Ectodermal cell (in vitro differentiated cells): ENCODE data around the gene KCTD19.

Experiments
- H3K27ac ChIP-seq: 2 replicates; pipeline ENCODE4 v1.7.0; 2013; ENCODE audit warnings: mild to moderate bottlenecking, low read depth, low read length; ENCODE audit not compliant: insufficient read depth, poor library complexity, severe bottlenecking
- H3K27me3 ChIP-seq: 2 replicates; pipeline ENCODE4 v1.7.0; 2013; ENCODE audit warnings: mild to moderate bottlenecking, low read length; ENCODE audit not compliant: insufficient read depth, control insufficient read depth, poor library complexity, severe bottlenecking
- H3K36me3 ChIP-seq: one replicate; pipeline ENCODE4 v1.7.0; 2013; ENCODE audit warnings: low read length; ENCODE audit not compliant: control insufficient read depth, insufficient read depth
- H3K4me1 ChIP-seq: one replicate; pipeline ENCODE4 v1.7.0; 2013; ENCODE audit warnings: low read length; ENCODE audit not compliant: control insufficient read depth, insufficient read depth
- H3K4me3 ChIP-seq: 2 replicates; pipeline ENCODE4 v1.7.0; 2013; ENCODE audit warnings: low read depth, low read length, control low read depth; ENCODE audit not compliant: insufficient read depth
- H3K9me3 ChIP-seq: 2 replicates; pipeline ENCODE4 v1.7.0; 2013; ENCODE audit warnings: mild to moderate bottlenecking, low read length, moderate library complexity; ENCODE audit not compliant: control insufficient read depth
- WGBS, 2 experiments: methylation state at CpG; one replicate each; pipeline ENCODE4 v1.1.7; 2013; ENCODE audit warnings: missing lambda C conversion rate in 2 of 2; 5-methylcytosine and 5-hydroxymethylcytosine counted together

Gene KCTD19

GRCh38 chr16:67250045-67250327 lies 76.6 kb downstream of the KCTD19 start:
- Histone ChIP-seq H3K27me3 (peaks cover 40% of the 10 kb centered on the region), H3K9me3 (no peaks in the 10 kb centered on the region), H3K4me3 (no peak overlapping the region), H3K36me3 (no peaks in the 10 kb centered on the region), H3K27ac (no peak overlapping the region), H3K4me1 (peaks cover 29% of the 10 kb centered on the region)
- whole genome bisulfite sequencing, 2 experiments: 68 to 70% methylated on average over 4 of the region's 4 CpGs

GRCh38 chr16:67249178-67250044 lies 77.1 kb downstream of the KCTD19 start:
- 16% methylated on average over 21 of the region's 22 CpGs for WGBS, 2 experiments
- peaks cover 40% of the 10 kb centered on the region for H3K27me3 ChIP-seq
- peak overlapping the region; percentile 63 for H3K4me3 ChIP-seq
- H3K9me3 ChIP-seq: no peaks in the 10 kb centered on the region
- H3K27ac ChIP-seq: no peak overlapping the region
- H3K36me3 ChIP-seq: no peaks in the 10 kb centered on the region
- H3K4me1 ChIP-seq: peaks cover 30% of the 10 kb centered on the region

- peak within 1 kb of the TSS; percentile 63 for H3K4me3 ChIP-seq
- H3K36me3 ChIP-seq: no peaks in the 10 kb centered on the region
- H3K27me3 ChIP-seq: peaks cover 40% of the 10 kb centered on the region
- 0 to 1% methylated on average over 75 of the region's 75 CpGs for WGBS, 2 experiments
- peaks cover 30% of the 10 kb centered on the region for H3K4me1 ChIP-seq
- H3K9me3 ChIP-seq: no peaks in the 10 kb centered on the region
- H3K27ac ChIP-seq: no peak within 1 kb of the TSS
These were observed 78.0 kb downstream of the KCTD19 start, which contains the start of gene SLC9A5 for GRCh38 chr16:67248401-67249177. Gene SLC9A5 (plus strand): TSS chr16:67248979. CDS start chr16:67249015, 36 bp downstream.

GRCh38 chr16:67248073-67248400 lies 78.5 kb downstream of the KCTD19 start:
- Histone ChIP-seq H3K36me3 (no peaks in the 10 kb centered on the region), H3K27me3 (peaks cover 40% of the 10 kb centered on the region), H3K4me1 (peaks cover 30% of the 10 kb centered on the region), H3K4me3 (peak overlapping the region; percentile 63), H3K27ac (no peak overlapping the region), H3K9me3 (no peaks in the 10 kb centered on the region)
- WGBS, 2 experiments: 11 to 12% methylated on average over 7 of the region's 7 CpGs

GRCh38 chr16:67247192-67248072 lies 79.1 kb downstream of the KCTD19 start, which contains the start of gene FHOD1:
Gene FHOD1 (minus strand): TSS chr16:67247481. CDS start chr16:67247410, 71 bp downstream.
- 0 to 1% methylated on average over 60 of the region's 60 CpGs for WGBS, 2 experiments
- Histone ChIP-seq H3K4me1 (peaks cover 30% of the 10 kb centered on the region), H3K36me3 (no peaks in the 10 kb centered on the region), H3K27ac (peak within 1 kb of the TSS; percentile 82), H3K9me3 (no peaks in the 10 kb centered on the region), H3K4me3 (peak within 1 kb of the TSS; percentile 63), H3K27me3 (peaks cover 40% of the 10 kb centered on the region)

GRCh38 chr16:67246756-67247191 lies 79.8 kb downstream of the KCTD19 start:
- H3K27me3 ChIP-seq: peaks cover 40% of the 10 kb centered on the region
- no peaks in the 10 kb centered on the region for H3K9me3 ChIP-seq
- WGBS, 2 experiments: 0% methylated on average over 26 of the region's 26 CpGs
- H3K27ac ChIP-seq: peak overlapping the region; percentile 82
- peaks cover 30% of the 10 kb centered on the region for H3K4me1 ChIP-seq
- peak overlapping the region; percentile 63 for H3K4me3 ChIP-seq
- no peaks in the 10 kb centered on the region for H3K36me3 ChIP-seq

GRCh38 chr16:67246081-67246755 lies 80.3 kb downstream of the KCTD19 start:
- peak overlapping the region; percentile 82 for H3K27ac ChIP-seq
- peak overlapping the region; percentile 63 for H3K4me3 ChIP-seq
- WGBS, 2 experiments: 0 to 1% methylated on average over 46 to 48 of the region's 48 CpGs

GRCh38 chr16:67245674-67246080 lies 80.9 kb downstream of the KCTD19 start:
- no peaks in the 10 kb centered on the region for H3K36me3 ChIP-seq
- 26 to 28% methylated on average over 8 of the region's 8 CpGs for WGBS, 2 experiments
- H3K4me3 ChIP-seq: peak overlapping the region; percentile 63
- peaks cover 37% of the 10 kb centered on the region for H3K27me3 ChIP-seq
- peaks cover 30% of the 10 kb centered on the region for H3K4me1 ChIP-seq
- H3K9me3 ChIP-seq: no peaks in the 10 kb centered on the region
- H3K27ac ChIP-seq: no peak overlapping the region

More at GRCh38 chr16:67246081-67246755, 80.3 kb downstream of the KCTD19 start:
- Histone ChIP-seq H3K27me3 (peaks cover 40% of the 10 kb centered on the region), H3K9me3 (no peaks in the 10 kb centered on the region), H3K4me1 (peaks cover 30% of the 10 kb centered on the region), H3K36me3 (no peaks in the 10 kb centered on the region)

GRCh38 chr16:67245186-67245585 lies 81.4 kb downstream of the KCTD19 start:
- Histone ChIP-seq H3K4me1 (peaks cover 30% of the 10 kb centered on the region), H3K4me3 (no peak overlapping the region)

More at GRCh38 chr16:67245186-67245585, 81.4 kb downstream of the KCTD19 start:
- Histone ChIP-seq H3K27ac (no peak overlapping the region), H3K9me3 (no peaks in the 10 kb centered on the region), H3K36me3 (no peaks in the 10 kb centered on the region), H3K27me3 (peaks cover 32% of the 10 kb centered on the region)
- WGBS, 2 experiments: 84 to 87% methylated on average over 4 of the region's 4 CpGs
